ENCODE data around the gene PRRT4.
A peak's percentile ranks its signal among the peaks of the same experiment; 100 is the strongest.

PRRT4 gene

DNA sequence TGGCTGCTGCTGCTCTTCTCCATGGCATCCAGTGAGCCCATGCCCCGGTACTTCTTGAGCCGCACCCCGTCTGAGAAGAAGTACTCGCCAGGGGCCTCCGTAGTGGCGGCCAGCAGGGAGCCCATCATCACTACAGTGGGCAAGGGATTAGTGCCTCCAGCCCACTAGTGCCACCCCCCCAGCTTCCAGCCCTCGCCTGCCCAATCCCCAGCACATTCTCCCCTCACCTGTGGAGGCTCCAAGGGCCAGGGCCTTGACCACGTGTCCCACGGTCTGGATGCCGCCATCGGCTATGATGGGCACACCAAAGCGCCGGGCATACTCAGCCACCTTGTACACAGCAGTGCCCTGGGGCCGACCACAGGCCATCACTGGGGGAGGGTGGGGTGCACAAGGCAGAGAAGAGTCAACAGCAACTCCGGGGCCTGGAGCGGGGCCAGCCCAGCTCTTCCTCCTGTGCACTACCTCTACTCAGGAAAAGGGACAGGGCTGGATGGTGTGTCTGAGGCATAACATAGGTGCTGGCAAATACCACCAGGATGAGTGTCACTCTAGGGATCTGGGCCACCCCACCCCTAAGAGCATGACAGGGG, 33.5 kb upstream of the PRRT4 start:
- DNase-seq = no peak

DNA sequence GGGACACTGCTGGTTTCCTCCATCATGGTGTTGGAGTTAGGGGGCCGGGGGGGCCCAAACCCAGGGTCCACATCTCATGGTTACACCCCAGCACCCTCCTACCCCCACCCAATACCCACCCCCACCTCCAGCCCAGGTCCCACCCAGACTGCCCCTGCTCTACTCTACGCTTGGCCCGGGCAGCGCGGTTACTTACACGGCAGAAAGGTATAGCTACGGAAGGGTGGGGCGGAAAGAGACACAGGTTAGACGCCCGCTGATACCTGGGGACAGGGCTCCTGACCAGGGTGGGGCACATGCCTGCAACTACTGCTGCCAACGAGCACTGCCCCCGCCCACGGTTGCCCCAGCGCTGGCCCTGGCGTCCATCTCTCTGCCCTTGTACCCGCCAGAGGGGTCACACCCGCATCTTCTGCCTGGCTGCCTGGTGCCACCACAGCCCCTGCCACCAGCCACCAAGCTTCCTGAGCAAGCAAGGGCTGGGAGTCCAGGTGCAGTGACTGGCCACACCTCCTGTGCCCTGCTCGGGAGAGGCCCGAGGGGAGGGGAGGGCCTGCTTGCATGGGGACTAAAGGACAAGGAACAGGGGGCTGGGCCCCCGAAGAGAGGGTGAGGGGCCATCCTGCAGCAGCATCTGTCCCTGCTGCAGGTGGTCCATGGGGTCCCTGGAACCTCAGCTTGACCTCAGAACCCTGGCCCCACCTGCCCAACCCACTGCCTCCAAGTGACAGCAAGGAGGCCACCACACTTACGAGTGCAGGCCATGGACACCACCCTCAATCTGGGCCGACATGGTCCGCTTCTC, 32.2 kb upstream of the PRRT4 start:
- no peak for DNase-seq

DNA sequence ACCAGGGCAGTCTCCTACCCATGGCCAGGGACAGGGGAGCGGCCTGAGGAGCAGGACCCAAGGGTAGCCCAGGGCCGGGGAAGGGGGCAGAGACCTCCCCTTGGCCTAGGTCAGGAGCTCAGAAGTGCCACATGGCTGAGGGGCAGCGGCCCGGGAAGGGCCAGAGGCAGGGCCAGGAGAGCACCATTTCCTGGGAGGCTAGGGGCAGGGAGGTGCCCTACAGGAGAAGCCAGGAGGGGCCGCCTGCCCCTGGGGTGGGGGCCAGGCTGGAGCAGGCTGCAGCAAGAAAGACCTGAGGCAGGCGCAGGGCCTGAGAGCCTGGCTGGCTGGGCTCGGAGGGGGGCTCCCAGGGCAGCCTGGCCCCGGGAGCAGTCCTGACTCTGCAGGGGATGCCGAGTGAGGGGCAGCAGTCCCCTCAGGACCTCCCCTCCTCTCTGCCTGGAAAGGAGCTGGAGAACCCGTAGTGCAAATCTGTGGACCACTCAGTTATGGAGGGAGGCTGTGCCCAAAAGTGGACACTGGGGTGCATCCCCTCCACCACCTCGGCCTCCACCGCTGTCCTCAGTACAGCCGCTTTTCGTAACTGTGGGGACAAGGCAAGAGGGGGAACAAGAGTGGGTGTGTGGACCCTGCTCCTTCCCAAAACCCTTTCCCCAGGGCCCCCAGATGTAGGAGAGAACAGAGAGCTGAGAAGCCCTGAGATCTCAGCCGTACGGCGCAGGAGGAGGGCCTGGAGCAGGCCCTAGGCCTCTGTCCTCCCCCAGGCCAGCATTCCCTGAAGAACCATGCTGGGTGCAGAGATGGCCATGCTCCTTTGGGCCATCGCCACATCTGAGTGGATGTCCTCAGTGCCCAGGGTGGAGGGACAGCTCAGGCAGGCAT, 31.2 kb upstream of the PRRT4 start:
- no peak for DNase-seq

DNA sequence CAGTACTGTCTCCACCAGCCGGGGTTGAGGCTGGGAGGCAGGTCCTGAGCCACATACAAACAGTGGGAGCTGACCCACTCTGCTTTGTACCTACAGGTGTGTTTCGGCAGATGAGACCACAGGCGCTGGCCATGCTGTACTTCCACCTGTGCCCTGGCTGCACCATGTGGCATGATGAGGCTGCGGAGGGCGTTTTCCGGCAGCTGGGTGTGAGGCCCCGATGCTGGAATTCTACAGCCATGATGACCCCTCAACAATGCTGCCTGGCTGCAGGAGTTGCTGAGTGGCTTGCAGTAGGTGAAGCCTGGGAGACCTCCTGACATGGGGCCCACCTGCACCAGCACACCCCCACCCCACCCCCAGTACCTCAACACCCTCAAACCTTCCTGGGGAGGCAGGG, 30.3 kb upstream of the PRRT4 start:
- DNase-seq = no peak

DNA sequence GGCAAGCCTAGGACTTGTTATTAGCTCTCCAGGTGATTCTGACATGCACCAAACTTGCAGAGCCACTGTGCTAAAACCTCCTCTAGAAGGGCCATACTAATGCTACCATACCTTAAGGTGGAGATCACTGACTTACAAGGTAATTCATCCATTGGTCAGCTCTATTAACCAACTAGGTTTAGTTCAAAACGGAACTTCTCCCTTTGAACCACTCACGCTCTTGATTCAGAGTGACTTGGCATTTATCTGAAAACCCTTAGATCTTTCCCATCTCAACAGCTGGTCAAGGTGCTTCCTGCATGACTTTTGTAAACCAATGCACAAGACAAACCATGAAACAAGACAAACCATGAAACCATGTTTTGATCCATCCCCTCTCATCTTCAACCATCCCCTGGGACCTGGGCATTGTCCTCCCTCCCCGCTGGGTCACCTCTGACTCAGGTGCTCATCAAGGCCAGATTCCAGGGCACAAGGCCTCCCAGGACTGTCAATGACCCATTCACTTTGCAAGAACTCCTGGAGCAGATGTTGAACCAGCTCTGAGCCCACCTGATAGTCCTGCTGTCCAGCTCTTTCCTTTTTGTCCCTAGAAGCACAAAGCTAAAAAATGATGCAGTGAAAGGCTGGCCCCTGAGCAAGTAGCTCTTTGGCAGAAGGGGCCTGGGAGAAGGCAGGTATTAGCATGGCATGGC, 29.5 kb upstream of the PRRT4 start:
- DNase-seq = no peak

DNA sequence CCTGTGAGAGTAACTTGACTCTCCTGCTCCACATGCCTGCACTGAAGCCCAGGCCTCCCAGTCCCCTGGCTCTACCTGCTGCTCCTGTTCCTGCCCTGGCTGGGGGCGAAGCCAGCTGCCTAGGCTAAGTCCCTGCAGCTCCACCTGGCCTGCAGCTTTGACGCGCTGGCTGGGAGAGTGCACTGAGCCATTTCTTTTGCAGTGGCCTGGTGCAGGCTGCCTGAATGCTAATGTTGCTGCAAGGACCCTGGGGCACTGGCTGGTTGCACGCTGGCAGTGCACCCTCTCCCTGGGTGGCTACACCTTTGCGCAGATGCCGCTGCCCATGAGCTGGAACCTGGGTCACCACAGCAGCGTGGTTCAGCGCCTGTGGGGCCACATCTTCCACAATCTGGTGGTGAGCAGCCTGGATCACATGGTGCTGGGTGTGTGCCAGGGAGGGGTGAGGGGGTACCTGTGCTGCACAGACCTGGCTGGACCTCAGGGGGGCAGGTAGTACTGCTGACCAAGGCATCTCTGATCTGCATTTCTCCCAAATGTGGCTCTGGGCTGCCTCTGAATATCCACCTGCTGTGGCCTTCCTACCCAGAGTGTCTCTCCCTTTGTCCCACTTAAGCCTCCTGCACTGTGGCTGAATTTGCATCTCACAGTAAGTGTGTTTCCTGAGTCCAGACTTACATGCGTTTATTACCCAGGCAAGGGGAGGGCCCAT, 28.3 kb upstream of the PRRT4 start:
- no peak for DNase-seq

DNA sequence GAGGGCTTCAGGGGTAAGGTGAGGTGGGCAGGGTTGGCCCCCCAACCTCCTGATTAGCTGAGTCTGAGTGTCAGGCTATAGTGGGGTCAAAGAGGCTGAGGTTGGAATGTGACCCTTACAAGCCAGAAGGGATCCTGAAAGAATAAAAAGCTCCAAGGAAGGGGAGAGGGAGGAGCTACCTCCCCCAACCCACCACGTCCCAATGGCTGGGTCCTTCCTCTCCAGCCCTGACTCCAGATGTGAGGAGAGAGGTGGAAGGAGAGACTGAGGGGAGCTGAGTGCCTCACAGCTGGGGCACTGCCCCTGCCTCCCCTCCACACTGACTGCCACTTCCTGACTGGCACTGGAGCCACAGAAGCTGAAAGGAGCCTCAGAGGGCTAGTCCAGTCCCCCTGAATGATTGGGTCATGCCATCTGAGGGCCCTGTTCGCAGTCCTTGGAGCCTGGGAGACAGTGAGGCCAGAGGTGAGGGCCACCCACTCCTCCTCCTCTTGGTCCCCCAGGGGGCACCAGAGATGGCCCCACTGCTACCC, 27.7 kb upstream of the PRRT4 start:
- DNase-seq = no peak

DNA sequence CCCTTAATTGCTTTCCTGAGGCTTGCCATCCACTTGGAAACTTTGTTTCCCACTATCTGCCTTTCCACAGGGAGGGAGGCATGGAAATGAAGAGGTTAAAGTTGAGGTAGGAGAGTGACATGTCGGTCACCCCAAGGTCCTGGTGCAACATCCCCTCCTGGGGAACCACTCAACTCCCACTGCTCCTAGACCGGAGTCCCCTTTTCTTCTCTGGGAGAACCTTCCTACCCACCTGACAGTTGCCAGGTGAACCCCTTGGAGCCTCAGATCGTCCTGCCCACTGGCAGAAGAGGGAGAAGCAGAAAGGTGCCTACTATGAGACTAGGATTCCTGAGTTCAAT, 26.6 kb upstream of the PRRT4 start:
- DNase-seq = no peak

DNA sequence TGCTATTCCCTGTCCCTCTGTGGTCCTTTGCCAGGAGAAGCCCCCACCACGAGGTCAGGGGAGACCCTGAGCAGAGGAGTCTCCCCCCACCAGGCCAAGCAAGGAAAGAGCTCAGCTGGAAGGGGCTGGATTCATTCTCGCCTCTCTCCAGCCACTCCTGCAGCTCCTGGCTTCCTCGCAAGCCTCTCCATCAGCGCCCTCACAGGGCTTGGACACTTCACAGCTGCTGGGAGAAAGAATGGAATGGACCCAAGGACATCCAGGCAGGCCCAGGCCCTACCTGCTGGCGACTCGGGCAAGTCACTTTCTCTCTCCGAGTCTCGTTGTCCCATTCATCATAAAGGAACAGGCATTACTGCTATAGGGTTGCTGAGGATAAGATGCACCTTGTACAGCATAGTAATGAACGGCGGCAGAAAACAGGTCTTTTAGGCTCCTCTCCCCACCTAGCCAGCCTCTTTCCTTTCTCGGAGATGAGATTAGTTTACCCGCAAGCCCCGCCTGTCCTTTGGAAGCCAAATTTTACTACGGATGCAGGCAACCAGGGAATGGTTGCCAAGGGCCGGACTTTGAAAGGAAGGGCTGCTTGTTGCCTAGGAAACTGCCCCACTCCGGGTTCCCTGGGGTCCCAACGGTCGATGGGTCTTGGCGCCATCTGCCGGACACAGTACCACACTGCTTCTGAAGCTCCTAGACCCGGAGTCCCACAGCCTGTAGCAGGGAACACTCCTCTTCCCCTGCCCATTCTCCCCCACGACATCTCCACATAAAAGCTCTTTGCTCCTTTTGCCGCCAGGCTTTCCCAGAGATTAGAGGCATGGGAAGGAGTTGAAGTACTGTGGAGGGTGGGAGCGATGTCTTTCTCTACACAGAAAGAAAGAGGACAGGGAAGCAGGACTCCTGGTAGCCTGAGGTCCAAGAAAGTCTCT, 26.0 kb upstream of the PRRT4 start:
- DNase-seq = peak; percentile 83 to 86

DNA sequence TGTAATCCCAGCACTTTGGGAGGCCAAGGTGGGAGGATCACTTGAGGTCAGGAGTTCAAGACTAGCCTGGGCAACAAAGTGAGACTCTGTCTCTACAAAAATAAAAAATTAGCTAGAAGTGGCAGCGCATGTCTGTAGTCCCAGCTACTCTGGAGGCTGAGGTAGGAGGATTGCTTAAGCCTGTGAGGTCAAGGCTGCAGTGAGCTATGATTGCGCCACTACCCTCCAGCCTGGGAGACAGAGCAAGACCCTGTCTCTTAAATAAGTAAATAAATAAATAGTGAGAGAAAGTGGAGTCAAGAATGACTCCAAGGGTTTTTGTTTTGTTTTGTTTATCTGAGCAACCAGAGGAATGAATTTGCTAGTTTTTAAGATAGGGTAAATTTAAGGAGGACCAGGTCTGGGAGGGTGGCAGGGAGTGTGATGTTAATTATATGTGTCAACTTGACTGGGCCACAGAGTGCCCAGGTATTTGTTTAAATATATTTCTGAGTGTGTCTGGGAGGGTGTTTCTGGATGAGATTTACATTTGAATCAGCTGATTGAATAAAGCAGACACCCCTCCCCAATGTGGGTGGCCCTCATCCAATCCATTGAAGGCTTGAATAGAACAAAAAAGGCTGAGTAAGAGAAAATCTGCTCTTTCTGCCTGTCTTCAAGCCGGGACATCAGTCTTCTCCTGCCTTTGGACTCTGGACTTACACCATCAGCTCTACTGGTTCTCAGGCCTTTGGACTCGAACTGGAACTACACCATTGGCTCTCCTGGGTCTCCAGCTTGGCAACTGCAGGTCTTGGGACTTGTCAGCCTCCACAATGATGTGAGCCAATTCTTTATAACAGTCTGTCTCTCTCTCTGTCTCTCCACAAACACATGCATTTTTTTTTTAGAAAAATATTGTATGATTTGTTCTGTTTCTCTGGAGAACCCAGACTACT, 24.8 kb upstream of the PRRT4 start:
- DNase-seq = no peak

DNA sequence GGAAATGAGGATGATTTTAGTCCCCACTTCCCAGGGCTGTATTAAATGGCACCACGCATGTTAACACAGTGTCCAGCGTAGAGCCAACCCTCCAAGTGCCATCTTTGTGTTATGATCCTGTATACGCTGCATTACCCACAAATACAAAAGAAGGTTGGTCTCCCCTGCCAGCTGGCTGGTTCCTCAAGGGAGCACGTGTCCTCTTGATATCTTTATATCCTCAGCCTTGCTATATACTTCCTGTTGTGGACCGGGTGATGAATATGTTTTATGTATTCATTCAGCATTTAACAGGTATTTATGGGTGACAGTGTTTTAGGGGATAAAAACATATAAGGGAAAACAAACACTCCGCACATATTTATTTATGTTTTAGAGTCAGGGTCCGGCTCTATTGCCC, 23.2 kb upstream of the PRRT4 start:
- DNase-seq = no peak

DNA sequence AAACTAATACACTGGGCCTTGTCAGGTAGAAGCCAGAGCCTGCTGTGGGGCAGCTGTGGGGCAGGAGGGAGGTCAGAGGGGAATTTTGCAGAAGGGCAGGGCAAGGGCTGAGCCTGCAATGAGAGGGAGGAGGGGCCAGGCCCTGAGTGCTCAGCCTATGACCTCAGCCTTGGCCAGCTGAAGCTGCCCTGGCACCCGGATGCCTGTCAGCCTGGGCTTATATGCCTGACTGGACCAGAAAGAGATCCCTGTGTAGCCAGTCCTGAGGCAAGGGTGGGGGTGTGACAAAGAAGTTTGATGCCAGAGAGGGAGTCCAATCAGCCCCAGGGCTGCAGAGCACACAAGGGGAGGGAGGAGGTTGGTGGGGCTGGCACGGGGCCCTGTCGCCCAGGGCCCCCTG, 22.3 kb upstream of the PRRT4 start:
- no peak for DNase-seq

DNA sequence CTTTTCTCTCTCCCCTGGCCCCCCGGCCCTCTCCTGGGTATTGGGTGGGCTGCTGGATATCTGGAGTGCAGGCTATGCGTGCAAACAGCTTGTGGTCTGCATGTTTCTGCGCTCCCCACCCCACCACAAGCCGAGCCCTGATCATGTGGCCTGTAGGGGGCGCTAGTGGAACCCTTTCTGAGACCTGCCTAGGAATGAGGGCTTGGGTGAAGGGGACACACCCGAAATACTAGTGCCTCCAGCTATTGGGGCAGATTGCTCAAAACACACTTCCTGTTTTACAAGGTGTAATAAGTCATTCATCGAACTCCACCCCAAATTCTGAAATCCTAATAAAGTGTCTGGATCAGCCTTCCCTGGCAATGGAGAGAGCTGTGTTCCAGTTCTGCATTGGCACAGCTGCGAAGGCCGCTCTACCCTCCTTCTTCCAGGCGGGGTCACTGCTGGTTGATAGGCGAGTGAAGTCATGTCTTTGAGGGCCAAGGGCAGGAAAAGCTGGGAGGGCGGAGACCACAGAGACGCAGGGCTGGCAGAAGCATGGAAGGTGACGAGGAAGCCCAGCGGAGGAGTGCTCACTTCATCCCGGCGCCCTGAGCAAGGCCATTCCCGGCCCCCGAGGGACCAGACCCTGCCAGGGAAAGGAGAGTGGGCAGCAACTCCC, 19.8 kb upstream of the PRRT4 start:
- DNase-seq = peak; percentile 73 to 77

DNA sequence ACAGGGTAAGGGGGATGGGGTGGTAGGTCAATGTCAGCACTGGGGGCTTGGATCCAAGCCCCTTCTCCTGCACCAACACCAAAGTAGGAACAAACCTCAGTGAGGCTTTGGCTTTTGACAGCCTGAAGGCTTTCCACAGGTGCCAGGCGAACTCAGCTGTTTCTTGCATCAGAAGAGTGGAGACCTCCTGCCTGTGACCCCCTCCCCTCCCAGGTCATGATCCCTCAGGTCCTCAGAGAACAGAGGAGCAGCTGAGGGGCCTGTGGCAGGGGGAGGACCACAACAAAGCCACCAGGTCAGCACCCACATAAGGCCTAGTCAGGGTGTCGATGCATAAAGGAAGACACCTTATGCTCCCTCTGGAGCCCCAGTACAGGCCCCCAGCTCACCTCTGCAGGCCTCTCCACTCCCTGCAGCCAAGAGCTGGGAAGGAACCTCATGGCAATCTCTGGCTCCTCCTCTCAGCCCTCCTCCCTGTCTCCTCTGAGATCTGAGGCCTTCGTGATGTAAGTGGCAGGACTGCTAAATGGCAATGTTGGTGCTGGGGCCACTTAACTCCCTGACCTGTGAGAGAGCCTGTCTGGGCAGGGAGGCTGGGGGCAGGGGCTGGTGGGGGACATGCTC, 19.1 kb upstream of the PRRT4 start:
- DNase-seq = no peak

DNA sequence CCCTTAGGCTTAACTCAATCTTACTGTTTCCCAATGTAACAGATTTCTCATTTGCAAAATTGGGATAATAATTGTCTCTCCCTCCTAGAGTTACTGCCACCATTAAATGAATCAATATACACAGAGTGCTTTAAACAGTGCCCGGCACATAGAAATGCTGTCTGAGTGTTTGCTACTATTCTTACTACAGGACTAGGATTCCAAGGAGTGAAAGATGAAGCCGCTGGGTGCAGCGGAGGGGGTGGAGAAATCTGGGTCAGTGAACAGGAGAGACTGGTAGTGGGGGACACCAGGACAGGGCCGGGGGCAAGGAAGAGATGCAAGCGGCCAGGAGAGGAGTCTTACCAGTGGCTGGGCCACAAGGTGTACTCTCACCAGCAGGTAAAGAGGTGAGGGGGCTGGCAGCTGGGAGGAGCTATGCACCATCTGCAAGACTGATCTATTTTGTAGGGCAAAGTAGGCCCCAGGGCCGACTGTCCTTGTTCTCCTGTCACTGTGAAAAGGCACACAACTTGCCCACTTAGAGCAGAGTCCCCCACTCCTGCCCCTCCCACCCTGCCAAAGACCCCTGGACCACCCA, 18.5 kb upstream of the PRRT4 start:
- DNase-seq = no peak

DNA sequence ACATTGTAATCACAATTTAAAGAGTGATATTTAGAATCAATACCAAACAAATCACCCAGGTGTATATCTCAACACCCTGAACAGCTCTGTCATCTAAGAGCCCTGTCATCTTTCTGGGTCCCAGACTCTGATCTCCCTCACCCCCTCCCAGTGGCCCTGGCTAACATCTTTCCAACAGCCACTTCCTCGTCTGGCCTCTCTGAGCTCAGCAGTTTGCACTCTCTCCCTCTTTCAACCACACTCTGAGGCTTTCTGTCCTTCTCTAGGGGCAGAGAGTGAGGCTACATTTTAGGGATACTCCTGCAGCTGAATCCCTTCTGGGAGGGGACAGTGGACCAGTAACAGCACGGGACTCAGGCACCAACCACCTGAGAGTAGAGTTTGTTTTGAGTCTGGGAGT, 17.1 kb upstream of the PRRT4 start:
- no peak for DNase-seq

DNA sequence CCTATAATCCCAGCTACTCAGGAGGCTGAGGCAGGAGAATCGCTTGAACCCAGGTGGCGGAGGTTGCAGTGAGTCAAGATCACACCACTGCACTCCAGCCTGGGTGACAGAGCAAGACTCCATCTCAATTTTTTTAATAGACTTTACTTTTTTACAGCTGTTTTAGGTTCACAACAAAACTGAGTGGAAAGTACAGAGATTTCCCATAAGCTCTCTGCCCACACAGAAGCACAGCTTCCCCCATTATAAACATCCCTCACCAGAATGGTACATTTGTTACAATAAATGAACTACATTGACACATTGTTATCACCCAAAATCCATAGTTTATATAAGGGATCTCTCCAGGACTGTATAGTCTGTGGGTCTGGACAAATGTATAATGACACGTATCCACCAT, 14.6 kb upstream of the PRRT4 start:
- no peak for DNase-seq

DNA sequence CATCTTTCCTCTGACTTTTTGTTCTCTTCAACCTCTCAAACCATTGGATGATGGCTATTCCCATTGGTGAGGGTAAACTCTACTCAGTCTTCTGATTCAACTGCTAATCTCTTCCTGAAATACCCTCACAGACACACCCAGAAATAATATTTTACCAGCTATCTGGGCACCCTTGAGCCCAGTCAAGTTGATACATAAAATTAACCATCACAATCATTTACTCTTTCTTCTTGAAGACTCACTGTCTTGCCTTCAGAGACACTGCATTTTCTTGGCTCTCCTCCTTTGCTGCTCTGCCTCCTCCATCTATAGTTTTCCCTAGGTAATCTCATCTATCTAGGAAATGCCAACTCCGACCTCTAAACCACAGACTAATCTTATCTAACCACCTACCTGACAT, 12.6 kb upstream of the PRRT4 start:
- no peak for DNase-seq

DNA sequence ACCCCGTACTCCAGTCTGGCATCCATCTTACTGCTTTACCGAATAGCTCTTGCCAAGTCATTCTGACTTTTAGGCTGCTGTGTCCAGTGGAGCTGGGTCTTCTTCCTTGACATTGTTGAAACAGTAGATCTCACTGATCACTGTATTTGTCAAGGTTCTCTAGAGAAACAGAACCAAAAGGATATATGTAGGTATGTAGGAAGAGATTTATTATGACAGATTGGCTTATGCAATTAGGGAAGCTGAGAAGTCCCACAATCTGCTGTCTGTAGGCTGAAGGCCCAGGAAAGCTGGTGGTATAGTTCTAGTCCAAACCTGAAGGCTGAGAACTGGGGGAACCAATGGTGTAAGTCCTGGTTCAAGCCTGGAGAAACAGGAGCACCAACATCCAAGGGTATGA, 12.1 kb upstream of the PRRT4 start:
- no peak for DNase-seq

Measured in activated T-cell treated with anti-CD3 and anti-CD28 coated beads, Interleukin-2, amount 50 U/mL, for 48 hours (primary cell).